BJ (cell line): ENCODE results near the gene SMPX. TPM values are rescaled to one million over a fixed set of nuclear protein-coding genes. Genes with fewer than 3 reads are reported as not detected.

Experiments used
- CTCF ChIA-PET: fragments of 350-600 bp; formaldehyde crosslinking; extraction: SDS; loops from one replicate; lab custom pipeline; 2021; ENCODE audit warnings: antibody characterized with exemption, inconsistent platforms; lab: Yijun Ruan, JAX
- POLR2A ChIA-PET: fragments of 300-600 bp; sonication (Branson Sonifier 250); formaldehyde crosslinking; extraction: SDS; loops from one replicate; lab custom pipeline; 2021; ENCODE audit warnings: antibody characterized with exemption; lab: Charles Lee
- DNase-seq: peaks from one replicate; pipeline ENCODE4 v3.0.0-alpha.2; 2011; ENCODE audit warnings: low read depth
- H3K27me3 ChIP-seq: 2 replicates; pipeline ENCODE4 v1.6.0; 2011; ENCODE audit warnings: low read length; ENCODE audit not compliant: control insufficient read depth, insufficient read depth
- H3K36me3 ChIP-seq: 2 replicates; pipeline ENCODE4 v1.5.1; 2011; ENCODE audit warnings: low read length; ENCODE audit not compliant: control insufficient read depth, insufficient read depth
- H3K4me3 ChIP-seq: 2 replicates; pipeline ENCODE4 v1.5.1; 2011; ENCODE audit warnings: low read depth, mild to moderate bottlenecking, control low read depth, low read length
- polyA plus RNA-seq: library from polyadenylated mRNA; depleted of rRNA; stranded (reverse); fragments of >200 nt; gene quantifications from 2 replicates; pipeline ENCODE4 v1.2.3, GENCODE V29; 2011
- TF ChIP-seq, protein P1 (sequence below): IDR thresholded peaks from 2 replicates; pipeline ENCODE4 v1.5.1; 2011; ENCODE audit warnings: low read depth, mild to moderate bottlenecking, control low read depth, inconsistent platforms, low read length, moderate library complexity; ENCODE audit not compliant: insufficient read depth

SMPX gene
- polyA plus RNA-seq, 1 experiment: not detected

DNA sequence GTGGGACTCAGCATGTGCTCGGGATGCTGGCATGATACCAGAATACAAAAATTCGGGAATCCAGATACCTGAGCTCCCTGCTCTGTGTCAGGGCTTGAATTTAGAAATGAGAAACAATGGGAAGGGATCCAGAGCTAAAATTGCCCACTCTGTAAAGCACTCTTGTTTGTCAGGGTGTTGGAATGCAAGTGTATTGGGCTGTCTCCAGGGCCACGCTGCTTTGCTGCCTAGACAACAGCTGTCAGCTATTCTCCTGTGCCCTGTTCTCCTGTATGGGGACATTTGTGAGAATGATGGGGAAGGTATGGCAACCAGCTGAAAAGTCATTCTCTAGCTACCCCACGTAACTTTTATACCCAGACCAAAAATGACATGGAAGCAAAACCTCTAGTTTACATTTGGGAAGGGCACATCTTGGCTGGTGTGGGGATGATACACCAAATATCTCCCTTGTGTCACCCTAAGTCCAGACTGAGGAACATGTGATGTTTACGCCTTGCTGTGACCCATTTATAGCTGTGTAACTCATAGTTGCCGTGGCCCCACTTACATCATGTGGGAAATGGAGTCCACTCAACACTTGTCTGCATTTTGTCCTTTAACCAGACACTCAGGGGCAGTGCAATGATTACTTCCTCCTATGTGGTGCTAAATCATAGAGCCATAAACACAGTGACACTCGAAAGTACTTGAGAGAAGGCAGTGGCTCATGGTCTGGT lies 46.6 kb downstream of the SMPX start:
- Histone ChIP-seq H3K27me3 (no peaks in the 10 kb centered on the region), H3K36me3 (no peaks in the 10 kb centered on the region), H3K4me3 (no peak overlapping the region)
- ChIA-PET POLR2A (no interaction called here), CTCF (interaction anchor here (1.0 kb wide), 1 partner anchor 295 kb away, joined by 3 read pairs; no protein-coding TSS in a partner anchor)
- TF ChIP-seq, protein P1, sequence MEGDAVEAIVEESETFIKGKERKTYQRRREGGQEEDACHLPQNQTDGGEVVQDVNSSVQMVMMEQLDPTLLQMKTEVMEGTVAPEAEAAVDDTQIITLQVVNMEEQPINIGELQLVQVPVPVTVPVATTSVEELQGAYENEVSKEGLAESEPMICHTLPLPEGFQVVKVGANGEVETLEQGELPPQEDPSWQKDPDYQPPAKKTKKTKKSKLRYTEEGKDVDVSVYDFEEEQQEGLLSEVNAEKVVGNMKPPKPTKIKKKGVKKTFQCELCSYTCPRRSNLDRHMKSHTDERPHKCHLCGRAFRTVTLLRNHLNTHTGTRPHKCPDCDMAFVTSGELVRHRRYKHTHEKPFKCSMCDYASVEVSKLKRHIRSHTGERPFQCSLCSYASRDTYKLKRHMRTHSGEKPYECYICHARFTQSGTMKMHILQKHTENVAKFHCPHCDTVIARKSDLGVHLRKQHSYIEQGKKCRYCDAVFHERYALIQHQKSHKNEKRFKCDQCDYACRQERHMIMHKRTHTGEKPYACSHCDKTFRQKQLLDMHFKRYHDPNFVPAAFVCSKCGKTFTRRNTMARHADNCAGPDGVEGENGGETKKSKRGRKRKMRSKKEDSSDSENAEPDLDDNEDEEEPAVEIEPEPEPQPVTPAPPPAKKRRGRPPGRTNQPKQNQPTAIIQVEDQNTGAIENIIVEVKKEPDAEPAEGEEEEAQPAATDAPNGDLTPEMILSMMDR: no peak
- DNase-seq: no peak

DNA sequence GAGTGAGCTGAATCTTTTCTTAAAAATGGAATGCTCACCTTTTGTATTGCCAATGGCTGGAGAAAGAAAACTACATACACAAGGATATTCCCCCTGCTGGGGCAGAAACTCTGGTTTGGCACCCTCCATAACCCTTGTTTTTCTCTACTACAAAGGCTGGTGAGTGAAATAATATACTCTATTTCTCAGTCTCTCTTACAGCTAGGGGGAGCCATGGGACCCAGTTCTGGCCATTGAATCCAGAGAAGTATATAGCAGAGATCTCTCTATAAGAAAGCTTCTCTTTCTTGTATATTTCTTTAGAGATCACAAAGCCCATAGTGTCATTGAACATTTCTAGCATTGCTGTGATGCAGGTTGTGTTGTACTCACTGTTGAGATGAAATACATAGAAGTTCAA lies 49.8 kb downstream of the SMPX start:
- TF ChIP-seq, protein P1: no peak
- Histone ChIP-seq H3K4me3 (no peak overlapping the region), H3K27me3 (no peaks in the 10 kb centered on the region), H3K36me3 (no peaks in the 10 kb centered on the region)
- ChIA-PET CTCF (no interaction called here), POLR2A (no interaction called here)
- DNase-seq: no peak

DNA sequence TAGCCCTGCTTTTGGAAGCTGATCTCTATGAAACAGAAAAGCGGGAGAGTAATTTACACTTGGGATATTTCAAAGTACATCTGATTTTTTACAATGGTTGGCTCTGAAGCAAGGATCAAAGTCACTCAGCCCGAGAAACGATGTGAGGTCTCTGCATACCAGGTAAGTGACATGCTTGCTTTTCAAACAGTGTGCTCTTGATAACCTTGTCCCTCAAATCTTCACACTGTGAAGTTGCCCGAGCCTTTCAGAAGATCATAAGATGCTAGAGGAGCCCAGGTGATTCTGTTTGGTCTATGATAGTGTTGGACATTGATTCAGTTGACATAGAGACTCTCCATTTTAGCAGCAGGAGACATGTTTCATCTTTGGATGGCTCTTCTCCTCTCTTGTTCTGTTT lies 52.7 kb downstream of the SMPX start:
- POLR2A ChIA-PET: no interaction called here
- CTCF ChIA-PET: no interaction called here
- no peak overlapping the region for H3K4me3 ChIP-seq

DNA sequence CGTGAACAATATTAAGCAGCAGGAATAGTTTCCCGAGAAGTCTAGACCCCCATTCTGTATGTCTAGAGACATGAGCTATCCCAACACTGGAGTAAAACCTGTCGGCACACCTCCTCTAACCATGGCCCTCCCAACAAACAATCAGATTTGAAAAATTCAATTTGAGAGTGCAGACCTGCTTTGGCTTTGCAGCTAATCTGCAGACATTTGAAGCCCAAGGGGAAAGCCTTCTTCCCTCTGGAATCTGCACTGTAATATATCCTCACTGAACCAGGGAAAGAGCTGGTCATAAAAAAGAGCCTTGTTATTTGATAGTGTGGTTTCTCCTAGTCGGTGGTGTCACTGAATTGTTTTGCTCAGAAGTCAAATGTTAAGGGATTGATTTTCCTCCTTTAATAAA lies 55.2 kb downstream of the SMPX start:
- Histone ChIP-seq H3K36me3 (no peaks in the 10 kb centered on the region), H3K27me3 (no peaks in the 10 kb centered on the region), H3K4me3 (no peak overlapping the region)
- POLR2A ChIA-PET: no interaction called here
- DNase-seq: no peak
- TF ChIP-seq, protein P1: no peak
- CTCF ChIA-PET: no interaction called here

More for the DNA sequence above, 52.7 kb downstream of the SMPX start:
- Histone ChIP-seq H3K36me3 (no peaks in the 10 kb centered on the region), H3K27me3 (no peaks in the 10 kb centered on the region)
- no peak for DNase-seq
- TF ChIP-seq, protein P1: no peak

DNA sequence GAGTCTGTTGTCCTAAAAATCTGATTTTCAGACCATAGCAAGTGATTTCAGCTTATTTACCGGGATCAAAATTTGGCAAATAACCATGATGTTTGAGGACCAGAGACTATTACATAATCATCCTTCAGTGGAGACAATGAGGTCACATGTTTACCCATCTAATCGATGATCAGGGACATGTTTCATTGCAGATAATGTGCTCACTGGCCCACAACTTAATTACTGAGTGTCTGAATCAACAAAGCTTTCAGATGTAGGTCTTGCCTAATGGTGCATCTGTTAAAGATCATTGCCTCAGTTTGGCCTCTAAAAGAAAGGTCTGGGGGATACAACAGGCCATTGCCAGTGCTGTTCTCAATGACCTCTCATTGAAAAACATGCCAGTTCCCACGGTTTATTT lies 56.9 kb downstream of the SMPX start:
- no peaks in the 10 kb centered on the region for H3K36me3 ChIP-seq
- POLR2A ChIA-PET: interaction anchor here (0.5 kb wide), 1 partner anchor 9 kb away, joined by 3 read pairs; no protein-coding TSS in a partner anchor
- H3K27me3 ChIP-seq: no peaks in the 10 kb centered on the region
- no peak overlapping the region for H3K4me3 ChIP-seq
- TF ChIP-seq, protein P1: no peak
- no peak for DNase-seq
- CTCF ChIA-PET: no interaction called here
